Epidermal melanocyte (primary cell): ENCODE data around the gene ARMC2.

Experiments
- DNase-seq: peaks from one replicate; pipeline ENCODE4 v3.0.0; 2011; ENCODE audit warnings: low spot score; ENCODE audit not compliant: insufficient read length

The ARMC2 gene

GRCh38 chr6:109013656-109014305 lies 165.6 kb downstream of the ARMC2 start:
- DNase-seq: no peak

GRCh38 chr6:109014606-109015005 lies 166.4 kb downstream of the ARMC2 start:
- no peak for DNase-seq

GRCh38 chr6:109015176-109015575 lies 167.0 kb downstream of the ARMC2 start:
- no peak for DNase-seq

- DNase-seq: no peak
These were observed 171.7 kb downstream of the ARMC2 start for GRCh38 chr6:109019911-109020310.

GRCh38 chr6:109021870-109022269 lies 173.6 kb downstream of the ARMC2 start:
- no peak for DNase-seq

- DNase-seq: no peak
These were observed 175.2 kb downstream of the ARMC2 start for GRCh38 chr6:109023356-109023925.
